GM19468 (cell line): ENCODE measurements around the gene ITGB3BP.
"Not testable (repeated sequence)": the region's sequence is repeated elsewhere in the genome, so short reads cannot be mapped to it uniquely, and the experiment has no call there.

Experiments
- ATAC-seq: cut with Tn5 transposase; IDR thresholded peaks from one replicate; pipeline ENCODE4 v1.9.1; 2021; ENCODE audit warnings: mild to moderate bottlenecking, moderate library complexity, moderate number of reproducible peaks; ENCODE audit not compliant: unreplicated experiment; ENCODE audit errors: extremely low read depth

ITGB3BP gene

DNA sequence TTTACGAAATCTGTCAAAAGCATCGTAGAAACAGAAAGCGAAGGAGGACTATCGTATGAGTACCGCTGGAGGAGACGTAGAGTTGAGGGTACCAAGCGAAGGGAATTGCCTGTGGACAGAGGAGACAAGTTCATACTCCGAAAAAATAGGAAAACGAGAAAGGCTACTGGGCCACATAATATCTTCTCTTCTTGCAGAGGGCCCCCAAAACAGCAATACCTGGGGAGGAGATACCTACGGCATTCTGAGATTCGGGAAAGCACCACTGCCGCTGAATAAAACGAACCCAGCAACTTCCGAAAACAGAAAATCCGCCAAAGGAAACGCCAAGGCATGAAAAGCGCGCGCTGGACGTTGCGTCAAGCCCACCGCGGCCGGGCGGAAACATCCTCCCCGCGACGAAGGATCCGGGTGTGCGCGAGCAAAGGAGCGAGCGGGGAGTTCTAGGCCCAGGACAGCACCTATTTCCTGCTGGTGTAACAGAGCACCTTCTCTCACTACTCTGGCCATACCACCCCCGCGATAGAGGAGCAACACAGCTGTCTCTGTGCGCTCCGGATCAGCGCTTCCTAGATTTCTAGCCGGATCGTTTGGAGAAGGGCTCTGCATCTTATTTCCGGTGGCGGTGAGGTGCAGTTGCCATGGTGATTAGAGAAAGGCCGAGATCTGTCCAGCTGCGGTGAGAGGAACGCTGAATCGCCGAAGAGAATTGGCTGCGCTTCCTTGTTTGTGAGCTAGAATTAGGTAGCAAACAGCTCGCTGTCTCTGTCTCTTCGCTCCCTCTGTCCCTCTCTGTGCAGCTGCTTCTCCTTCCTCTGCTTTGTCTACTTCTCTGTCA, at the start of gene ITGB3BP, which contains the start of gene EFCAB7:
Gene ITGB3BP (minus strand): TSS at position 335 of the 838 bp plus-strand sequence. CDS start 92 bp downstream, at position 243.
Gene EFCAB7 (plus strand): TSS at position 635 of the 838 bp plus-strand sequence. CDS start 2,048 bp downstream, outside the sequence.
- peak; percentile 71 for ATAC-seq

DNA sequence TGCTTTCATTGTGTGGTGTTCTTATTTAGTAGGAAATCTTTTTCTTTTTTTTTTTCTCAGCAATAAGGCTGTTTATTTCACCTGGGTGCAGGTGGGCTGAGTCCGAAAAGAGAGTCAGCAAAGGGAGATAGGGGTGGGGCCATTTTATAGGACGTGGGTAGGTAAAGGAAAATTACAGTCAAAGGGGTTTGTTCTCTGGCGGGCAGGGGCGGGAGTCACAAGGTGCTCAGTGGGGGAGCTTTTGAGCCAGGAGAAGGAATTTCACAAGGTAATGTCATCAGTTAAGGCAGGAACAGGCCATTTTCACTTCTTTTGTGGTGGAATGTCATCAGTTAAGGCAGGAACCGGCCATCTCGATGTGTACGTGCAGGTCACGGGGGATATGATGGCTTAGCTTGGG, 49.7 kb upstream of the ITGB3BP start:
- not testable (repeated sequence) for ATAC-seq

GRCh38 chr1:63569640-63570316, 46.8 kb upstream of the ITGB3BP start:
- ATAC-seq: no peak

GRCh38 chr1:63569068-63569467, 46.0 kb upstream of the ITGB3BP start:
- no peak for ATAC-seq

DNA sequence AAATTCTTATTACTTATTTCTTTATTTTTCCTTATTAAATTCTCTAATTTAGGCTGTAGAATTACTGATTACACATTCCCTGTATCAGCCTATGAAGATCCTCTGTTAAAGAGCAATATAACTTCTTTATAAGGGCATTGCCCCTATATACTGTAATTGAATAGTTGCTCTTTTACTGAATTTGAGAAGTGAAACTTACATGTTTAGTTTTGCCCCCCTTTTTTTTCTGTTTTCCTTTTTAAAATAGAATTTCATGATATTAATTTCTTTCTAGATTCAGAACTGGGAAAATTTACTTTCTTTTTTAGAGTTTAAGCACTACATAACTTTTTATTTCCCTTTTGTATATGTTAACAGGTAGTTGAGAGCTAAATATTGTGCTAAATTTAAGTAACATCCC, 40.7 kb upstream of the ITGB3BP start:
- ATAC-seq: no peak

GRCh38 chr1:63559357-63559756, 36.3 kb upstream of the ITGB3BP start:
- ATAC-seq: no peak

DNA sequence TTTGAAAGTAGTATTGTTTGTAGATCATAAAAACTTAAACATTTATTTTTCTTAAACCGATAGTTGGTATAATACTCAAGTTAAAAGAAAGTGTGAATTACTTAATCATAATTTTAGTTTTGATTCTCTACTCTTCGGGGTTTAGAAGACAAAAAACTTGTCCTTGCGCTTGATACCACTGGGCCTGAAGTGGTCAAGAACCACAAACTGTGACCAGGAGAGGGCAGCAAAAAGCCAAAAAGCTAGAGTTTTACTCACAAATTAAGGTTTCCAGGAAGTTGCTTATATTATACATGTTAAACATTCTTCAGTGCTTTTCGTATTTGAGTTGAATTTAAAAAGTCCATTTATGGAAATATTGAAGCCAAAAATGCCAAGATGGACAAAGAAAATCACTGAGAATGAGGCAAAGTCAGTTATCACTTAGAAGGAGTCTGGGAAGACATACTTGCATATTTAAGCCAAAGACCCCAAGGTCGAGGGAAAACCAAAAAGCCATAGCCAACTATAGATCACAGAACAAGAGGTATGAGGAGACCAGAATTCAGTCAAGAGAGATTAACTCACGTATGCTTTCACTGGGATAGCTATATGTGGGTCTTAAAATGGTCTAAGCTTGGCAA, 34.5 kb upstream of the ITGB3BP start:
- ATAC-seq: no peak

GRCh38 chr1:63555480-63555879, 32.5 kb upstream of the ITGB3BP start:
- ATAC-seq: no peak

DNA sequence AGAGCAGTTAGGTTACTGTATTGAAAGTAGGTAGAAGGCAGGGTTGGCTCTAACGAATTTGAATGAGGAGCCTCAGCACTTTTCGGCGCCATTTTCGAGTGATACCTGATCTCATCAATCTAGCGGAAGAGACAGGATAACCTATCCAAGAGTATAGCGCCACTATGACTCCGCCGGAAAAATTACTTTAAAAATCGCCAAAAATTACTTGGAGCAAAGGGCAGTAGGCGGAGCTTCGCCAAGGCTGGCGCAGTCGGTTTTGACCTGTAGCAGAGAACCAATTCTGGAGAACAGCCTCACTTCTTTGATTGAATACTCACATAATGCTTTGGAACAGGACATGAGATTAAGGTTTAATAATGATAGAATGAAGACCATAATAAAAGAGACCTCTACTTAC, 25.9 kb upstream of the ITGB3BP start:
- no peak for ATAC-seq

GRCh38 chr1:63548303-63548702, 25.3 kb upstream of the ITGB3BP start:
- no peak for ATAC-seq

- ATAC-seq: no peak
Observed at GRCh38 chr1:63547621-63548294, 24.7 kb upstream of the ITGB3BP start.

DNA sequence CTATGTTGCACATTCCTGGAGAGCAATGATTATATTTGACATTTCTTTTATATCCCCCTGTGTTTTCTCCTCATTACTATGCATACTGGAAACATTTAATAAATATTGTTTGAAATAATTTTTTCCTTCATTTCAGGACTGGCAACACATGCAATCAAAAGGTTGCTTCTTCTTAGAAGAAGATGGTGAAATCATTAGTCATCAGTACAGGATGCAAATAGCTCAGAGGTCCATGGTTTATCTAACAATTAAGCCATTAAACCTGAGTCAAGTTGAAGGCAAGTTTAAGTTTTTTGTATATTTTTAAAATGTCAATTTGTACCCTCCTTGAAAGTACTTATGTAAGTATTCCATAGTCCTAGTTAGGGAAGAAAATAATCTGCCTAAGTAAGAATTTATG, 22.8 kb upstream of the ITGB3BP start:
- ATAC-seq: no peak

DNA sequence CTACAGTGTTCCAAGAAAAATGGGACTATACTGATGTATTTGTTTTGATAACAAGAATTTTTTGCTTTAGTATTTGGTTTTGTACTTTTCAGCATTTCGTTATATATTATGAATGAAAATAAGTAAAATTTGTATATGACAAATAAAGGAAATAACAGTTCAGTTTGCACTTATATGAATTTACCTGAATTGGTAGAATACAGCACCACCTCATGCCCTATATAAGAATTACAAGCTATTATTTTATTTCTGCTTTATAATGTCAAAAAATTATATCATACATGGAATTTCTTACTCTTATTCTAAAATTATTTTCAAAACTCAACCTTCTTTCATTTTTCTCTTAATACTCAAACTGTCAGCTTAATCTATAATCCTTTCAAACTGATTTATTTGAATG, 14.9 kb upstream of the ITGB3BP start:
- no peak for ATAC-seq

DNA sequence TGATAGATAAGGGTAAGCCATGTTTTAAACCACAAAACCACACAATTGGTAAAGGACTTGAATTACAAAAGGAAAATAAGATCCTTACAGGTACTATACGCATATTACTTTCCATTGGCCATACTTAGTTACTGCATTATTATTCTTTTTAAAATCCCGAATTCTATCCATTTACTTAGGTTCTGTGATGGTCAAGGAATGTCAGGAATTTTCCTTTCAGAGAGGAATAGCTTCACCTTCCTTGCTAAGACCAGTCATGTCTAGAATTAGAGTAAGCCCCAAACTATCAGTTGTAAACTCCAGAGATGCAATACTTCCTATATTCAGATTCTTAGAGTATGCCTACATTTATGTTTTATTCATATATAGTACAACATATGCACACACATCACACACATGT, 14.0 kb upstream of the ITGB3BP start:
- no peak for ATAC-seq

DNA sequence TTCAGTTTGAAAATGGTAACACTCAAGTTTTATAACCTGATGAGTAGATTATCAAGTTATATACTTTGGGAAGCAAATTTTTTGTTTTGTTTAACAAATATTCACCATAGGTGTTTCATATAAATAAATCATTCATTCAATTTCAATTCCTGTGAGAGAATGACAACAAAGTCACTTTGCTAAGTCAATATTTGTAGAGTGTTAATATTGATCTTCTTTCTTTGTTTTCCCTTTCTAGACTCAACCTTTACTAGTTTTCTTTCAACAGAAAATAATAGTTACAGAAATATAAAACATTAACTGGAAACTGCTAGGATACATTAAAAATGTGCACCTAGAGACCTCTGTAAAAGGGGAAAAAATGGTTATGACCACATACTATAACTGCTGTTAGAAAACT, 11.4 kb upstream of the ITGB3BP start:
- no peak for ATAC-seq

DNA sequence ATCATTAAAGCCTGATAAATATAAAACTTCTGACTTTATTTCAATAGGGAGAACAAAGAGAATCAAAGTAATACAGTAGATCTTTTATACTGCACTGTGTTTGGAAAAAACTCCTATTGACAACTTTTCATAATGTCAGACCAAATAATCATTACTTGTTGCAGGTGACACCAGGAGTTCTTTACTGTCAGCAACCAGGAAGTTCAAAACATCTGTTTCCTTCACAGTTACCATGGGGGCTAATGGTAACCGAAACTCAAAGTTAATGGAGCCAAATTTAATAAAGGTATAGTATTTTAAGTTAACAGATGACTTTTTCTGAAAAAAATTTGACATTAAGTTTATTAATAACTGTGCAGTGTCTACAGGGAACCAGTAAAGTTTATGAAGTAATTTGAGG, 10.9 kb upstream of the ITGB3BP start:
- ATAC-seq: no peak

GRCh38 chr1:63532727-63533126, 9.7 kb upstream of the ITGB3BP start:
- no peak for ATAC-seq

- no peak for ATAC-seq
Observed at GRCh38 chr1:63524201-63524600, 1.2 kb upstream of the ITGB3BP start.

GRCh38 chr1:63523738-63524137, 713 bp upstream of the ITGB3BP start:
- no peak for ATAC-seq

DNA sequence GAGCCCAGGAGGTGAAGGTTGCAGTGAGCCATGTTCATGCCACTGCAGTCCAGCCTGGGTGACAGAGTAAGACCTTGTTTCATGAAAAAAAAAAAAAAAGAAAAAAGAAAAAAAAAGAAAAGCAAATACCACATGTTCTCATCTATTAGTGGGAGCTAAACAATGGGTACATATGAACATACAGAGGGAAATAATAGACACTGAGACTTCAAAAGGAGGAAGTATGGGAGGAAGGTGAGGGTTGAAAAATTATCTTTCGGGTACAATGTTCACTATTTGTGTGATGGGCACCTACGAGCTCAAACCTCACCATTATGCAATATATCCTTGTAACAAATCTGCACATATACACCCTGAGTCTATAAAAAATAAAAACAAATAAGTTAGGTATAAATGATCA, 6.4 kb downstream of the ITGB3BP start:
- ATAC-seq: no peak
